Measurements from ENCODE around the gene ABCC6. TPM values are rescaled to one million over a fixed set of nuclear protein-coding genes. Genes with fewer than 3 reads are reported as not detected.
"Not testable (repeated sequence)": the region's sequence is repeated elsewhere in the genome, so short reads cannot be mapped to it uniquely, and the experiment has no call there.

ABCC6 gene
- polyA plus RNA-seq (2012; rRNA removed): 0.23 and 0.71 TPM in 2 replicates
- polyA plus RNA-seq (2012; cell fraction: cytosol; rRNA removed): 0.37 and 0.53 TPM in 2 replicates
- polyA plus RNA-seq (2012; cell fraction: nucleus; rRNA removed): 0.26 and 0.31 TPM in 2 replicates

- H3K4me2 ChIP-seq; CTCF ChIA-PET; H2AFZ ChIP-seq (ENCODE audit: low read depth); H3K27ac ChIP-seq (ENCODE audit: low read depth in 2 of 2, low read length in 1 of 2); H3K9me2 ChIP-seq; H4K20me1 ChIP-seq (ENCODE audit: insufficient read depth); H3F3A ChIP-seq (replicated peaks; ENCODE audit: insufficient read depth); H3K27me3 ChIP-seq (ENCODE audit: insufficient read depth); POLR2A ChIA-PET; H3K4me3 ChIP-seq (ENCODE audit: low read depth in 2 of 2, low read length in 1 of 2); H3K4me1 ChIP-seq (ENCODE audit: control insufficient read depth in 1 of 2, insufficient read depth in 2 of 2, low read depth in 1 of 2, low read length in 1 of 2); H3K36me3 ChIP-seq (replicated peaks in 1 of 2; ENCODE audit: control insufficient read depth in 1 of 2, insufficient read depth in 2 of 2, low read length in 1 of 2); H3K9me3 ChIP-seq; DNase-seq; H3K79me2 ChIP-seq (ENCODE audit: insufficient read depth); H3K9ac ChIP-seq: not testable (repeated sequence)
- 12% methylated on average over 13 of the region's 38 CpGs for WGBS (ENCODE audit: low lambda C conversion rate)
Measured at GRCh38 chr16:16222850-16223661, at the start of gene ABCC6. ABCC6 (minus strand) TSS chr16:16223494; CDS start chr16:16223434, 60 bp downstream.

- H3K4me2 ChIP-seq; H4K20me1 ChIP-seq (ENCODE audit: insufficient read depth); H3K9me2 ChIP-seq; H2AFZ ChIP-seq (ENCODE audit: low read depth); CTCF ChIA-PET; H3K36me3 ChIP-seq (replicated peaks in 1 of 2; ENCODE audit: control insufficient read depth in 1 of 2, insufficient read depth in 2 of 2, low read length in 1 of 2); H3K27me3 ChIP-seq (ENCODE audit: insufficient read depth); H3K79me2 ChIP-seq (ENCODE audit: insufficient read depth); H3K9me3 ChIP-seq; H3F3A ChIP-seq (replicated peaks; ENCODE audit: insufficient read depth); H3K4me1 ChIP-seq (ENCODE audit: control insufficient read depth in 1 of 2, insufficient read depth in 2 of 2, low read depth in 1 of 2, low read length in 1 of 2); H3K4me3 ChIP-seq (ENCODE audit: low read depth in 2 of 2, low read length in 1 of 2); H3K9ac ChIP-seq; DNase-seq; POLR2A ChIA-PET; H3K27ac ChIP-seq (ENCODE audit: low read depth in 2 of 2, low read length in 1 of 2): not testable (repeated sequence)
- WGBS (ENCODE audit: low lambda C conversion rate): 100% methylated on average over 2 of the region's 14 CpGs
Measured at GRCh38 chr16:16272573-16273221, 49.4 kb upstream of the ABCC6 start.

DNA sequence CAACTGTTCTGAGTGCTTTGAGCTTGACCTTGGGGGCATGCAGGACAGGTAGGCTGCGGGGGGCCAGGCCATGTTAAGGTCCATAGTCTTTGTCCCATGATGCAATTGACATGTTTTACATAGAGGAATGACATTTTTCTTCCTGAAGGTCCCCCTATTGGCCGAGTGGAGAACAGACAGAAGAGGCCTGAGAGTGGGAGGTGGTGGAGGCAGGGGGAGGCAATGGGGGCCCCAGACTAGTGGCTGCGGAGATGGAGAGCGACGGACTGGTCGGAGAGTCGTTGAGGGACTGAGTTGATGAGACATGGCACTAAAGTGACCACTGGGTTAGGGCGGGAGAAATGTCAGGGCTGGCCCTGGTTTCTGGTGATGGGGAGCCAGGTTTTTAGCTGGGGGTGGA lies 48.4 kb upstream of the ABCC6 start:
- H3F3A ChIP-seq (replicated peaks; ENCODE audit: insufficient read depth); H3K4me1 ChIP-seq (ENCODE audit: control insufficient read depth in 1 of 2, insufficient read depth in 2 of 2, low read depth in 1 of 2, low read length in 1 of 2); H3K27me3 ChIP-seq (ENCODE audit: insufficient read depth); H3K9me3 ChIP-seq; POLR2A ChIA-PET; DNase-seq; H3K9ac ChIP-seq; H3K9me2 ChIP-seq; CTCF ChIA-PET; H2AFZ ChIP-seq (ENCODE audit: low read depth); H4K20me1 ChIP-seq (ENCODE audit: insufficient read depth); H3K4me2 ChIP-seq; H3K36me3 ChIP-seq (replicated peaks in 1 of 2; ENCODE audit: control insufficient read depth in 1 of 2, insufficient read depth in 2 of 2, low read length in 1 of 2); H3K4me3 ChIP-seq (ENCODE audit: low read depth in 2 of 2, low read length in 1 of 2); H3K79me2 ChIP-seq (ENCODE audit: insufficient read depth); H3K27ac ChIP-seq (ENCODE audit: low read depth in 2 of 2, low read length in 1 of 2): not testable (repeated sequence)
- WGBS (ENCODE audit: low lambda C conversion rate): no CpG with 5 or more reads among the region's 8 CpGs

DNA sequence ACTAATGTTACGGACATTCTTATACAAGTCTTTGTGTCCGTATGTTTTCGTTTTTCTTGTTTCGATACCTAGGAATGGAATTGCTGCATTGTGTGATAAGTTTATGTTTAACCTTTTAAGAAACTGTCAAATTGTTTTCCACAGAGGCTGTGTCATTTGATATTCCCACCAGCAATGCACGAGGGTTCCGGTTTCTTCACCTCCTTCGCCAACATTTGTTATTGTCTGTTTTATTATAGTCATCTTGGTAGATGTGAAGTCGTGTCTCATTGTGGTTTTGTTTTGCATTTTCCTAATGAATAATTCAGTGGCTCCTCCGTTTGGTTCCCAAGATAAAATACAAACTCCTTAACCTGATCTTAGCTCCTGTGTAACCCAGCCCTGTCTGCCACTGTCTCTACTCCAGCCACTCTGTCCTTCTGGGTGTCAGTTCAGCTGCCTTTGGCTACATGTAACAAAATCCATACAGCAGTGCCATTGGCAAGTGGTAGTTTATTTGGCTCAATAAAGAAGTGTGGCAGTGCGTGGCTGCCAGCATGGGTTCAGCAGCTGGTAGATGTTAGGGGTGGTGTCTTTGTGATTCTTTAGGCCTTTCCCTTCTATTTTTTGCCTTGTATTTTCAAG lies 45.0 kb upstream of the ABCC6 start:
- H3K79me2 ChIP-seq (ENCODE audit: insufficient read depth); H3K9ac ChIP-seq; H3K36me3 ChIP-seq (replicated peaks in 1 of 2; ENCODE audit: control insufficient read depth in 1 of 2, insufficient read depth in 2 of 2, low read length in 1 of 2); H3K9me2 ChIP-seq; H3F3A ChIP-seq (replicated peaks; ENCODE audit: insufficient read depth); H3K4me3 ChIP-seq (ENCODE audit: low read depth in 2 of 2, low read length in 1 of 2); H2AFZ ChIP-seq (ENCODE audit: low read depth); H3K4me2 ChIP-seq; CTCF ChIA-PET; H3K9me3 ChIP-seq; DNase-seq; H3K4me1 ChIP-seq (ENCODE audit: control insufficient read depth in 1 of 2, insufficient read depth in 2 of 2, low read depth in 1 of 2, low read length in 1 of 2); H3K27me3 ChIP-seq (ENCODE audit: insufficient read depth); H3K27ac ChIP-seq (ENCODE audit: low read depth in 2 of 2, low read length in 1 of 2); H4K20me1 ChIP-seq (ENCODE audit: insufficient read depth); POLR2A ChIA-PET: not testable (repeated sequence)
- 88% methylated on average over 9 of the region's 10 CpGs for WGBS (ENCODE audit: low lambda C conversion rate)

DNA sequence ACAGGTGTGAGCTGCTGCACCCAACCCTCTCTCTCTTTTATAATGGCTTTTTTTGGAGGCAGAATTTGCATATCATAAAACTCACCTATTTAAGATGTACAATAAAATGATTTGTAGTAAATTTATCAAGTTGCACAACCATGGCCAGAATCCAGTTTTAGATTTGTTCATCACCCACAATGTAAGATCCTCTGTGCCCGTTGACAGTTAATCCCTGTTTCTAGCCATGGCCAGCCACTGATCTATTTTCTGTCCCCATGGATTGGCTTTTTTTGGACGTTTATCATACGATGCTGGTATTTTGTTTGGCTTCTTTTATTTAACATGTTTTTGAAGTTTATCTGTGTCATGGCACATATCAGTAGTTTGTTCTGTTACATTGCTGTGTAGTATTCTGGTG lies 44.4 kb upstream of the ABCC6 start:
- H3K4me1 ChIP-seq (ENCODE audit: control insufficient read depth in 1 of 2, insufficient read depth in 2 of 2, low read depth in 1 of 2, low read length in 1 of 2); H2AFZ ChIP-seq (ENCODE audit: low read depth); H3K27ac ChIP-seq (ENCODE audit: low read depth in 2 of 2, low read length in 1 of 2); H3K9ac ChIP-seq; H3K9me2 ChIP-seq; H3K79me2 ChIP-seq (ENCODE audit: insufficient read depth); H3K36me3 ChIP-seq (replicated peaks in 1 of 2; ENCODE audit: control insufficient read depth in 1 of 2, insufficient read depth in 2 of 2, low read length in 1 of 2); H3K9me3 ChIP-seq; DNase-seq; POLR2A ChIA-PET; H3K4me3 ChIP-seq (ENCODE audit: low read depth in 2 of 2, low read length in 1 of 2); H3K4me2 ChIP-seq; H3K27me3 ChIP-seq (ENCODE audit: insufficient read depth); H4K20me1 ChIP-seq (ENCODE audit: insufficient read depth); CTCF ChIA-PET; H3F3A ChIP-seq (replicated peaks; ENCODE audit: insufficient read depth): not testable (repeated sequence)
- WGBS (ENCODE audit: low lambda C conversion rate): no CpG with 5 or more reads among the region's 3 CpGs

- WGBS (ENCODE audit: low lambda C conversion rate): 98% methylated on average over 7 of the region's 9 CpGs
- H3K79me2 ChIP-seq (ENCODE audit: insufficient read depth); H3K9me3 ChIP-seq; H3F3A ChIP-seq (replicated peaks; ENCODE audit: insufficient read depth); H3K27ac ChIP-seq (ENCODE audit: low read depth in 2 of 2, low read length in 1 of 2); H3K4me3 ChIP-seq (ENCODE audit: low read depth in 2 of 2, low read length in 1 of 2); H3K4me1 ChIP-seq (ENCODE audit: control insufficient read depth in 1 of 2, insufficient read depth in 2 of 2, low read depth in 1 of 2, low read length in 1 of 2); CTCF ChIA-PET; H3K9ac ChIP-seq; H3K9me2 ChIP-seq; H3K27me3 ChIP-seq (ENCODE audit: insufficient read depth); POLR2A ChIA-PET; H2AFZ ChIP-seq (ENCODE audit: low read depth); H3K4me2 ChIP-seq; DNase-seq; H3K36me3 ChIP-seq (replicated peaks in 1 of 2; ENCODE audit: control insufficient read depth in 1 of 2, insufficient read depth in 2 of 2, low read length in 1 of 2); H4K20me1 ChIP-seq (ENCODE audit: insufficient read depth): not testable (repeated sequence)
Measured at GRCh38 chr16:16265044-16265443, 41.8 kb upstream of the ABCC6 start.

Data from SK-N-SH (cell line).